Stimulated activated CD8-positive, alpha-beta memory T cell treated with anti-CD3 and anti-CD28 coated beads, Interleukin-12 subunit alpha, Interleukin-12 subunit beta, amount 100 ng/mL, for 24 hours (primary cell): Measurements from ENCODE around the gene PDCL2.

ENCODE experiments used
- DNase-seq: peaks from one replicate; pipeline ENCODE4 v3.0.0-alpha.2; 2020; ENCODE audit errors: extremely low read depth

The PDCL2 gene

GRCh38 chr4:55539658-55540057 lies 52.4 kb downstream of the PDCL2 start:
- no peak for DNase-seq

- no peak for DNase-seq
These were observed 53.5 kb downstream of the PDCL2 start for GRCh38 chr4:55538531-55538930.

- DNase-seq = no peak
These were observed 57.7 kb downstream of the PDCL2 start for GRCh38 chr4:55534306-55534705.

- DNase-seq = no peak
These were observed 61.4 kb downstream of the PDCL2 start for GRCh38 chr4:55530691-55531090.

- no peak for DNase-seq
These were observed 61.9 kb downstream of the PDCL2 start for GRCh38 chr4:55530167-55530566.

- no peak for DNase-seq
These were observed 63.6 kb downstream of the PDCL2 start for GRCh38 chr4:55528491-55528890.

- DNase-seq = no peak
These were observed 67.0 kb downstream of the PDCL2 start for GRCh38 chr4:55524844-55525571.

- DNase-seq = no peak
These were observed 73.6 kb downstream of the PDCL2 start for GRCh38 chr4:55518442-55518841.

- DNase-seq = no peak
These were observed 74.4 kb downstream of the PDCL2 start for GRCh38 chr4:55517526-55518229.

GRCh38 chr4:55512922-55513571 lies 79.0 kb downstream of the PDCL2 start:
- no peak for DNase-seq

- DNase-seq = no peak
These were observed 80.0 kb downstream of the PDCL2 start for GRCh38 chr4:55512077-55512476.

- DNase-seq = no peak
These were observed 81.4 kb downstream of the PDCL2 start for GRCh38 chr4:55510685-55511084.

- no peak for DNase-seq
These were observed 82.8 kb downstream of the PDCL2 start for GRCh38 chr4:55509266-55509665.

GRCh38 chr4:55507612-55508011 lies 84.4 kb downstream of the PDCL2 start:
- no peak for DNase-seq
